ENCODE results near the gene MANSC4. TPM values are rescaled to one million over a fixed set of nuclear protein-coding genes. Genes with fewer than 3 reads are reported as not detected.

The MANSC4 gene
- total and polyA plus RNA-seq, 9 of the 15 experiments (the other 6 are each of a cell fraction or from before 2014, with no cell fraction given): not detected

- TF ChIP-seq MGA (IDR thresholded peaks at IDR 0.05) (peak; percentile 70), SMARCA4 (IDR thresholded peaks at IDR 0.05) (no peak), NCOR1 (IDR thresholded peaks at IDR 0.05) (no peak)
These were observed at the start of gene MANSC4, which contains the start of gene KLHL42 (continued) for GRCh38 chr12:27779920-27780611.

All from K562 (cell line).